DND-41 (cell line): ENCODE results near the gene MED13.

Experiments used
- ATAC-seq: fragments of 200-7000 bp; cut with Tn5 transposase; 3 replicates; pipeline ENCODE4 v1.9.1; 2021; ENCODE audit warnings: low read depth; ENCODE audit not compliant: insufficient read depth
- DNase-seq: peaks from one replicate; pipeline ENCODE4 v3.0.0-alpha.2; 2020
- H2AFZ ChIP-seq: 2 replicates; pipeline ENCODE4 v1.6.0; 2012; ENCODE audit warnings: low read depth, low read length
- H3K27ac ChIP-seq: 2 replicates; pipeline ENCODE4 v1.5.1; 2012; ENCODE audit warnings: low read length, inconsistent platforms
- H3K27me3 ChIP-seq: fragments of 200-600 bp; sonication (generic); 2 replicates; pipeline ENCODE4 v1.6.0; 2012; ENCODE audit warnings: low read length, mild to moderate bottlenecking, inconsistent platforms; ENCODE audit not compliant: insufficient read depth, poor library complexity
- H3K36me3 ChIP-seq: 2 replicates; pipeline ENCODE4 v1.5.1; 2012; ENCODE audit warnings: low read length, inconsistent platforms; ENCODE audit not compliant: insufficient read depth
- H3K4me1 ChIP-seq: 2 replicates; pipeline ENCODE4 v1.5.1; 2012; ENCODE audit warnings: mild to moderate bottlenecking, low read length; ENCODE audit not compliant: insufficient read depth
- H3K4me2 ChIP-seq: 2 replicates; pipeline ENCODE4 v1.6.0; 2012; ENCODE audit warnings: mild to moderate bottlenecking, moderate library complexity, low read length, inconsistent platforms; ENCODE audit not compliant: insufficient read depth
- H3K4me3 ChIP-seq, 2 experiments: fragments of 200-600 bp in 1 of 2; shearing (Covaris generic) in 1 of 2; 2 replicates each; pipeline ENCODE4 v1.5.1; 2012 to 2016; ENCODE audit warnings: inconsistent platforms in 2 of 2, low read length in 2 of 2, mild to moderate bottlenecking in 2 of 2, low read depth in 1 of 2, moderate library complexity in 1 of 2
- H3K79me2 ChIP-seq: 2 replicates; pipeline ENCODE4 v1.6.0; 2012; ENCODE audit warnings: low read length, inconsistent platforms; ENCODE audit not compliant: insufficient read depth
- H3K9ac ChIP-seq: 2 replicates; pipeline ENCODE4 v1.6.0; 2012; ENCODE audit warnings: low read depth, mild to moderate bottlenecking, inconsistent platforms, low read length, moderate library complexity
- H3K9me3 ChIP-seq: 2 replicates; pipeline ENCODE4 v1.5.1; 2012; ENCODE audit warnings: low read length, moderate library complexity, mild to moderate bottlenecking, inconsistent platforms; ENCODE audit not compliant: insufficient read depth, severe bottlenecking
- H4K20me1 ChIP-seq: 2 replicates; pipeline ENCODE4 v1.6.0; 2012; ENCODE audit warnings: low read length; ENCODE audit not compliant: insufficient read depth
- CTCF ChIP-seq: IDR thresholded peaks from 2 replicates; pipeline ENCODE4 v1.5.1; 2012; ENCODE audit warnings: borderline replicate concordance, low read length, moderate library complexity, mild to moderate bottlenecking; ENCODE audit not compliant: poor library complexity, severe bottlenecking; ENCODE audit errors: extremely low read depth
- EZH2 ChIP-seq: IDR thresholded peaks from 3 replicates; pipeline ENCODE4 v1.6.1; 2012; ENCODE audit warnings: borderline replicate concordance, low read depth, mild to moderate bottlenecking, moderate library complexity, low read length, inconsistent platforms; ENCODE audit not compliant: severe bottlenecking

MED13 gene

GRCh38 chr17:62058611-62059010, 6.5 kb downstream of the MED13 start:
- Histone ChIP-seq H3K4me3 (no peak overlapping the region), H3K4me1 (peaks cover 41% of the 10 kb centered on the region), H3K9ac (no peak overlapping the region), H3K4me2 (peak overlapping the region; percentile 21; the same call in 1 of the 2 replicates), H3K27me3 (no peaks in the 10 kb centered on the region), H2AFZ (no peak overlapping the region), H4K20me1 (peaks cover 44% of the 10 kb centered on the region; the same call in 1 of the 2 replicates), H3K27ac (no peak overlapping the region), H3K36me3 (peaks cover 78% of the 10 kb centered on the region), H3K9me3 (no peaks in the 10 kb centered on the region), H3K79me2 (peaks cover 99% of the 10 kb centered on the region)
- no peak for DNase-seq
- TF ChIP-seq CTCF, result no peak
- TF ChIP-seq EZH2, result no peak
- no peak for ATAC-seq

DNA sequence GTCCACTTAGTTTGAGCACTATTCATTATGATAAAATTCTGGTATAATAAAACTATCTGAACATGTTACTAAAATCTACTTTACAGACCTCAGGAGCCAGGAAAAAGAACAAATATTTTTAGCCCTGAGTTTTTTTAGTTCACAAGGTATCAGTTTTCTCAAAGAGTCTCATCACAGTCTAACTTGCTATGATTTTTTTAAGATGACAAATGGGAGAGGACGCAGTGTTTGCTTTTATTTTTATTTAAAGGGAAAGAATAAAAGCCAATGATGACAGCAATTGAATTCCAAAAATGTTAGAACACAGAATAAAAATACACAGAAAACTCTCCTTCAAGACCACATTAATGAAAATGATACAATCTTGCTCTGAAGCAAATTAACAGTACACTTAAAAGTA, 7.4 kb downstream of the MED13 start:
- Histone ChIP-seq H3K4me2 (no peak overlapping the region), H3K36me3 (peaks cover 81% of the 10 kb centered on the region), H3K9me3 (no peaks in the 10 kb centered on the region), H3K27ac (no peak overlapping the region), H3K79me2 (peaks cover 98% of the 10 kb centered on the region), H4K20me1 (peaks cover 37% of the 10 kb centered on the region; the same call in 1 of the 2 replicates), H3K4me3 (no peak overlapping the region), H3K4me1 (peaks cover 32% of the 10 kb centered on the region), H3K27me3 (no peaks in the 10 kb centered on the region), H2AFZ (no peak overlapping the region), H3K9ac (no peak overlapping the region)
- TF ChIP-seq EZH2, result no peak
- ATAC-seq, result no peak
- DNase-seq, result no peak

- Histone ChIP-seq H3K9ac (no peak overlapping the region), H3K79me2 (peaks cover 93% of the 10 kb centered on the region), H3K4me1 (no peaks in the 10 kb centered on the region; the same call in 1 of the 2 replicates), H3K4me3 (no peak overlapping the region), H4K20me1 (peaks cover 23% of the 10 kb centered on the region; the same call in 1 of the 2 replicates), H3K36me3 (peaks cover 91% of the 10 kb centered on the region), H3K9me3 (no peaks in the 10 kb centered on the region), H2AFZ (no peak overlapping the region), H3K27me3 (no peaks in the 10 kb centered on the region), H3K27ac (no peak overlapping the region), H3K4me2 (no peak overlapping the region)
- ATAC-seq (no peak), DNase-seq (no peak)
- no peak for TF ChIP-seq CTCF
- TF ChIP-seq EZH2, result no peak
These were observed 12.2 kb downstream of the MED13 start for GRCh38 chr17:62052765-62053338.

DNA sequence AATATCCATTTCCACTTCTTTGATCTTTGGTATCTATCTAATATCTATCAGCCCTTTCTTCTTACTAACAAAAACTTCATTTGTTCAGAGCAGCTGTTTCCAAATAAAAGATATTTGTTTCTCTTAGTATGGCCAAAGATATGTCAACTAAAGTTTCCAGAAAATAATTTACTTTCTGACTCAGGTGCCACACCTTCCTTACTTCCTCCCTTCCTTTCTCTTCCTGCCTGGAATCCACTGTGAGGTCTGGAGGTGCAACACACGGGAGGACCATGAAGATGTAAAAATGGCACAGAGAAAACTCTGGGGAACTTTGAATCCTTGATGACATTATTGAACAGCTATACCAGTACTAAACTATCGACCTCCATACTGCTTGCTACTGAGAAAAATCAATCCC, 14.0 kb downstream of the MED13 start:
- peaks cover 90% of the 10 kb centered on the region for H3K79me2 ChIP-seq
- ATAC-seq (no peak), DNase-seq (no peak)
- no peaks in the 10 kb centered on the region for H3K9me3 ChIP-seq
- H2AFZ ChIP-seq, result no peak overlapping the region
- H4K20me1 ChIP-seq, result peaks cover 25% of the 10 kb centered on the region; the same call in 1 of the 2 replicates
- H3K4me2 ChIP-seq, result no peak overlapping the region
- no peaks in the 10 kb centered on the region; the same call in 1 of the 2 replicates for H3K4me1 ChIP-seq
- H3K27me3 ChIP-seq, result no peaks in the 10 kb centered on the region
- no peak overlapping the region for H3K4me3 ChIP-seq
- TF ChIP-seq CTCF (no peak), EZH2 (no peak)
- no peak overlapping the region for H3K9ac ChIP-seq
- H3K36me3 ChIP-seq, result peaks cover 89% of the 10 kb centered on the region
- no peak overlapping the region for H3K27ac ChIP-seq
